ENCODE data around the gene NRXN3.
A peak's percentile ranks its signal among the peaks of the same experiment; 100 is the strongest.

Gene NRXN3

GRCh38 chr14:78785265-78785664, 615.1 kb downstream of the NRXN3 start:
- no peak for DNase-seq (ENCODE audit: low read depth)
- TF ChIP-seq, protein P1, sequence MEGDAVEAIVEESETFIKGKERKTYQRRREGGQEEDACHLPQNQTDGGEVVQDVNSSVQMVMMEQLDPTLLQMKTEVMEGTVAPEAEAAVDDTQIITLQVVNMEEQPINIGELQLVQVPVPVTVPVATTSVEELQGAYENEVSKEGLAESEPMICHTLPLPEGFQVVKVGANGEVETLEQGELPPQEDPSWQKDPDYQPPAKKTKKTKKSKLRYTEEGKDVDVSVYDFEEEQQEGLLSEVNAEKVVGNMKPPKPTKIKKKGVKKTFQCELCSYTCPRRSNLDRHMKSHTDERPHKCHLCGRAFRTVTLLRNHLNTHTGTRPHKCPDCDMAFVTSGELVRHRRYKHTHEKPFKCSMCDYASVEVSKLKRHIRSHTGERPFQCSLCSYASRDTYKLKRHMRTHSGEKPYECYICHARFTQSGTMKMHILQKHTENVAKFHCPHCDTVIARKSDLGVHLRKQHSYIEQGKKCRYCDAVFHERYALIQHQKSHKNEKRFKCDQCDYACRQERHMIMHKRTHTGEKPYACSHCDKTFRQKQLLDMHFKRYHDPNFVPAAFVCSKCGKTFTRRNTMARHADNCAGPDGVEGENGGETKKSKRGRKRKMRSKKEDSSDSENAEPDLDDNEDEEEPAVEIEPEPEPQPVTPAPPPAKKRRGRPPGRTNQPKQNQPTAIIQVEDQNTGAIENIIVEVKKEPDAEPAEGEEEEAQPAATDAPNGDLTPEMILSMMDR (IDR thresholded peaks at IDR 0.05; ENCODE audit: insufficient read depth, low read depth, low read length, missing control alignments), result no peak
- no peak overlapping the region for H3K4me3 ChIP-seq (ENCODE audit: low read depth, low read length)

GRCh38 chr14:78788467-78789360, 618.5 kb downstream of the NRXN3 start:
- DNase-seq (ENCODE audit: low read depth), result peak; percentile 20
- TF ChIP-seq, protein P1 (IDR thresholded peaks at IDR 0.05; ENCODE audit: insufficient read depth, low read depth, low read length, missing control alignments), result no peak
- no peak overlapping the region for H3K4me3 ChIP-seq (ENCODE audit: low read depth, low read length)

- no peak overlapping the region for H3K4me3 ChIP-seq (ENCODE audit: low read depth, low read length)
- TF ChIP-seq, protein P1 (IDR thresholded peaks at IDR 0.05; ENCODE audit: insufficient read depth, low read depth, low read length, missing control alignments), result no peak
- DNase-seq (ENCODE audit: low read depth), result no peak
Observed at GRCh38 chr14:78790271-78790670, 620.1 kb downstream of the NRXN3 start.

- no peak overlapping the region for H3K4me3 ChIP-seq (ENCODE audit: low read depth, low read length)
- no peak for DNase-seq (ENCODE audit: low read depth)
- TF ChIP-seq, protein P1 (IDR thresholded peaks at IDR 0.05; ENCODE audit: insufficient read depth, low read depth, low read length, missing control alignments), result no peak
Observed at GRCh38 chr14:78798757-78799156, 628.6 kb downstream of the NRXN3 start.

GRCh38 chr14:78805570-78805969, 635.4 kb downstream of the NRXN3 start:
- H3K4me3 ChIP-seq (ENCODE audit: low read depth, low read length), result no peak overlapping the region
- no peak for DNase-seq (ENCODE audit: low read depth)
- TF ChIP-seq, protein P1 (IDR thresholded peaks at IDR 0.05; ENCODE audit: insufficient read depth, low read depth, low read length, missing control alignments), result no peak

- TF ChIP-seq, protein P1 (IDR thresholded peaks at IDR 0.05; ENCODE audit: insufficient read depth, low read depth, low read length, missing control alignments), result no peak
- DNase-seq (ENCODE audit: low read depth), result no peak
- no peak overlapping the region for H3K4me3 ChIP-seq (ENCODE audit: low read depth, low read length)
Observed at GRCh38 chr14:78823035-78823434, 652.9 kb downstream of the NRXN3 start.
